Caco-2 (cell line): ENCODE data around the gene MEGF6. TPM values are rescaled to one million over a fixed set of nuclear protein-coding genes. Genes with fewer than 3 reads are reported as not detected.
"Not testable (repeated sequence)": the region's sequence is repeated elsewhere in the genome, so short reads cannot be mapped to it uniquely, and the experiment has no call there.

Source experiments
- BruUV-seq: library from RNA; stranded (reverse); fragments of 400-500 nt; replicated peaks from 2 replicates; lab custom pipeline; 2021; lab: Mats Ljungman, UMichigan
- CTCF ChIA-PET: fragments of 300-600 bp; sonication (Branson Sonifier 250); formaldehyde crosslinking; loops from one replicate; lab custom pipeline; 2022; ENCODE audit warnings: antibody characterized with exemption; lab: Charles Lee
- POLR2A ChIA-PET: fragments of 300-600 bp; sonication (Branson Sonifier 250); formaldehyde crosslinking; loops from one replicate; lab custom pipeline; 2022; ENCODE audit warnings: antibody characterized with exemption; lab: Charles Lee
- DNase-seq, 2 experiments: peaks; one replicate each; pipeline versions ENCODE4 v3.0.0 to v3.0.0-alpha.2; 2020 to 2022
- H3K27me3 ChIP-seq: replicated peaks from 2 replicates; pipeline ENCODE4 v1.6.0; 2011; ENCODE audit warnings: low read length; ENCODE audit not compliant: control insufficient read depth, insufficient read depth
- H3K36me3 ChIP-seq: 2 replicates; pipeline ENCODE4 v1.5.1; 2011; ENCODE audit warnings: low read length; ENCODE audit not compliant: control insufficient read depth, insufficient read depth
- H3K4me1 ChIP-seq: fragments of 250-450 bp; sonication (Bioruptor Pico); 2 replicates; pipeline ENCODE4 v1.5.1; 2020; ENCODE audit warnings: mild to moderate bottlenecking
- H3K4me3 ChIP-seq: 2 replicates; pipeline ENCODE4 v1.5.1; 2011; ENCODE audit warnings: low read depth, mild to moderate bottlenecking, control low read depth, low read length
- H3K9me3 ChIP-seq: fragments of 250-450 bp; sonication (Bioruptor Pico); 2 replicates; pipeline ENCODE4 v1.5.1; 2020; ENCODE audit warnings: mild to moderate bottlenecking, moderate library complexity
- H3K27ac Mint-ChIP-seq: one replicate; pipeline ENCODE4 v1.8.0; 2022; ENCODE audit warnings: mixed read lengths; ENCODE audit not compliant: unreplicated experiment
- H3K27me3 Mint-ChIP-seq: one replicate; pipeline ENCODE4 v1.8.0; 2022; ENCODE audit warnings: mixed read lengths; ENCODE audit not compliant: insufficient read depth, unreplicated experiment
- H3K36me3 Mint-ChIP-seq: one replicate; pipeline ENCODE4 v1.8.0; 2022; ENCODE audit warnings: mild to moderate bottlenecking, mixed read lengths; ENCODE audit not compliant: insufficient read depth, unreplicated experiment
- H3K4me1 Mint-ChIP-seq: one replicate; pipeline ENCODE4 v1.8.0; 2022; ENCODE audit warnings: low read depth, mixed read lengths; ENCODE audit not compliant: unreplicated experiment
- H3K4me3 Mint-ChIP-seq: one replicate; pipeline ENCODE4 v1.8.0; 2022; ENCODE audit warnings: mild to moderate bottlenecking, moderate library complexity, mixed read lengths; ENCODE audit not compliant: unreplicated experiment
- H3K9me3 Mint-ChIP-seq: one replicate; pipeline ENCODE4 v1.8.0; 2022; ENCODE audit warnings: mixed read lengths; ENCODE audit not compliant: unreplicated experiment
- intact Hi-C: fragments of 100-400 bp; cut with micrococcal nuclease; formaldehyde crosslinking; loops from one replicate; pipeline ENCODE4 v1.10.0; 2022; ENCODE audit not compliant: unreplicated experiment
- total RNA-seq: library from RNA; stranded (reverse); gene quantifications from 2 replicates; pipeline ENCODE4 v1.2.3, GENCODE V29; 2022
- TF ChIP-seq, protein P1 (sequence below), 2 experiments: fragments of 200-600 bp in 1 of 2; IDR thresholded peaks; 1 replicate in 1 of 2; 2 replicates in 1 of 2; pipeline versions ENCODE4 v1.5.1 to v1.8.0; 2011 to 2022; ENCODE audit warnings: antibody characterized with exemption in 1 of 2, control low read depth in 1 of 2, inconsistent platforms in 1 of 2, low read depth in 1 of 2, low read length in 1 of 2, mild to moderate bottlenecking in 1 of 2, moderate library complexity in 1 of 2; ENCODE audit not compliant: insufficient read depth in 1 of 2, severe bottlenecking in 1 of 2, unreplicated experiment in 1 of 2

MEGF6 gene
- total RNA-seq, 1 experiment from 2014 or later, result 13.3 TPM

DNA sequence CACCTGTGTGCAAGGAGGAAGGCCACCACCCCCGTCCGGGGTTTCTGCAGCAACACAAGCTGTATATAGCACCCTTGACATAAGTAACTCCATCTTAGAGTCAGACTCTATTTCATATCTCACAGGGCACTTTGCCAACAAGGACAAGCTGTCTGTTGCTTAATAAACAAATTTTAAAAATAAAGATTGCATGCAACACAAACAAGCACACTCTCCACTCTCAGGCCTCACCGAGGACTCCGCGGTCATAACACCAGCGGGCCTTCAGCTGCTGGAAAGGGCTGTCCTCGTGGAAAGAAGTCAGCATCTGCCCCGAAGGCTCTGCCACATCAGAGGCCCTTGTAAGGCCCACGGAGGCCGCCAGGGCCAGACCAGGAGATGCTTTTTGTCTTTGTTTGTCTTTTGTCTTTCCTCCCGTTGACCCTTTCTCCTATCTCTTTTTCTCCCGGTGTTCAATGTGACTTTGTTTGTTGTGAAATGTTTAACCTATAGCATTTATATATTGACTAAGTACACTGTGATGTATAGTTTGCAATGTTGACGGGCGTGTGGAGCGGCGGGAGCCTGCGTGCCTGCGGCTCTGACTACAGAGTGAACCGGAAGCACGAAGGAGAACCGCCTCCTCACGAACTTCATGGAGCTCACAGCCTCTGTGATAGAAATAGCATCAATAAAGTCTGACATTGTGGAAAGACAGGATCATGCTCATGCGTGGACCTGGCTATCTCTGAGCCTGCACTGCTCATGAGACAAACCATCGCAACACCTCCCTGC is 24.1 kb downstream of the MEGF6 start:
- DNase-seq, result peak in 1 of 2 experiments; percentile 27
- 0 out of 2 replicates have a peak, but pooled peaks cover 3% of the 10 kb centered on the region for H3K4me1 ChIP-seq
- Mint-ChIP-seq H3K27ac (no peak overlapping the region), H3K9me3 (no peaks in the 10 kb centered on the region), H3K36me3 (peaks cover 5% of the 10 kb centered on the region), H3K27me3 (no peaks in the 10 kb centered on the region), H3K4me3 (no peak overlapping the region), H3K4me1 (no peaks in the 10 kb centered on the region)
- H3K9me3 ChIP-seq, result no peaks in the 10 kb centered on the region; the same call in 1 of the 2 replicates
- no peaks in the 10 kb centered on the region for H3K36me3 ChIP-seq
- H3K4me3 ChIP-seq, result no peak overlapping the region
- TF ChIP-seq, protein P1, sequence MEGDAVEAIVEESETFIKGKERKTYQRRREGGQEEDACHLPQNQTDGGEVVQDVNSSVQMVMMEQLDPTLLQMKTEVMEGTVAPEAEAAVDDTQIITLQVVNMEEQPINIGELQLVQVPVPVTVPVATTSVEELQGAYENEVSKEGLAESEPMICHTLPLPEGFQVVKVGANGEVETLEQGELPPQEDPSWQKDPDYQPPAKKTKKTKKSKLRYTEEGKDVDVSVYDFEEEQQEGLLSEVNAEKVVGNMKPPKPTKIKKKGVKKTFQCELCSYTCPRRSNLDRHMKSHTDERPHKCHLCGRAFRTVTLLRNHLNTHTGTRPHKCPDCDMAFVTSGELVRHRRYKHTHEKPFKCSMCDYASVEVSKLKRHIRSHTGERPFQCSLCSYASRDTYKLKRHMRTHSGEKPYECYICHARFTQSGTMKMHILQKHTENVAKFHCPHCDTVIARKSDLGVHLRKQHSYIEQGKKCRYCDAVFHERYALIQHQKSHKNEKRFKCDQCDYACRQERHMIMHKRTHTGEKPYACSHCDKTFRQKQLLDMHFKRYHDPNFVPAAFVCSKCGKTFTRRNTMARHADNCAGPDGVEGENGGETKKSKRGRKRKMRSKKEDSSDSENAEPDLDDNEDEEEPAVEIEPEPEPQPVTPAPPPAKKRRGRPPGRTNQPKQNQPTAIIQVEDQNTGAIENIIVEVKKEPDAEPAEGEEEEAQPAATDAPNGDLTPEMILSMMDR (IDR thresholded peaks at IDR 0.05; ENCODE audit: insufficient read depth in 1 of 2, low read depth in 1 of 2, low read length in 1 of 2, severe bottlenecking in 1 of 2, unreplicated experiment in 1 of 2), result peak in 1 of 2 experiments; percentile 0
- no TSS peak for BruUV-seq
- POLR2A ChIA-PET, result interaction anchor here (0.5 kb wide), 1 partner anchor 126 kb away, joined by 3 read pairs; no protein-coding TSS in a partner anchor
- intact Hi-C loops, result loop anchor here (1.0 kb wide), 1 partner anchor 32 kb away; no protein-coding TSS in a partner anchor
- H3K27me3 ChIP-seq, result no peaks in the 10 kb centered on the region
- CTCF ChIA-PET, result interaction anchor here (0.7 to 2.9 kb wide), 5 partner anchors 20 to 134 kb away, joined by 3 to 35 read pairs (median 4); no protein-coding TSS in a partner anchor

DNA sequence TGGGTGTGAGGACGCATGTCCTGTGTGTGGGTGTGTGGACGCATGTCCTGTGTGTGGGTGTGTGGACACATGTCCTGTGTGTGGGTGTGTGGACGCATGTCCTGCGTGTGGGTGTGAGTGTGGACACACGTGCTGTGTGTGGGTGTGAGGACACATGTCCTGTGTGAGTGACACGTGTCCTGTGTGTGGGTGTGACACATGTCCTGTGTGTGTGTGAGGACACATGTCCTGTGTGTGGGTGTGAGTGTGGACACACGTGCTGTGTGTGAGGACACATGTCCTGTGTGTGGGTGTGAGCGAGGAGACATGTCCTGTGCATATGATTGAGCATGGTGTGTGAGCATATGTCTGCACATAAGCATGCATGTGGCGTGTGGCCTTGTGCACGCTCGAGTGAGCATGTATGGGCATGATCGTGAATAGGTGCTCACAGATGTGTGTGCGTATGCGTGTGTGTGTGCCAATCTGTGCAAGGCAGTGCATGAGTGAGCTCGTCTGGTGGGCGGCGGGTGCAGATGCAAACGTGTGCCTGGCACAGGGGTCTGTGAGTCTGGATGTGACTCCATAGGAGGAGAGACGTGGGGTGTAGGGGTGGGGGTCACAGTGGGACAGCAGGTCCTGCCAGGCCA is 25.3 kb downstream of the MEGF6 start:
- Histone ChIP-seq H3K36me3 (no peaks in the 10 kb centered on the region), H3K4me3 (no peak overlapping the region), H3K4me1 (0 out of 2 replicates have a peak, but pooled peaks cover 3% of the 10 kb centered on the region), H3K27me3 (no peaks in the 10 kb centered on the region), H3K9me3 (no peaks in the 10 kb centered on the region; the same call in 1 of the 2 replicates)
- ChIA-PET POLR2A (no interaction called here), CTCF (interaction anchor here (2.9 kb wide), 1 partner anchor 33 kb away, joined by 35 read pairs; no protein-coding TSS in a partner anchor)
- intact Hi-C loops, result no loop called here
- TF ChIP-seq, protein P1 (IDR thresholded peaks at IDR 0.05; ENCODE audit: insufficient read depth in 1 of 2, low read depth in 1 of 2, low read length in 1 of 2, severe bottlenecking in 1 of 2, unreplicated experiment in 1 of 2), result no peak
- no peak overlapping the region for H3K27ac Mint-ChIP-seq
- no peaks in the 10 kb centered on the region for H3K27me3 Mint-ChIP-seq
- no TSS peak for BruUV-seq
- no peak overlapping the region for H3K4me3 Mint-ChIP-seq
- no peaks in the 10 kb centered on the region for H3K9me3 Mint-ChIP-seq
- H3K36me3 Mint-ChIP-seq, result peaks cover 5% of the 10 kb centered on the region
- no peak for DNase-seq
- no peaks in the 10 kb centered on the region for H3K4me1 Mint-ChIP-seq

DNA sequence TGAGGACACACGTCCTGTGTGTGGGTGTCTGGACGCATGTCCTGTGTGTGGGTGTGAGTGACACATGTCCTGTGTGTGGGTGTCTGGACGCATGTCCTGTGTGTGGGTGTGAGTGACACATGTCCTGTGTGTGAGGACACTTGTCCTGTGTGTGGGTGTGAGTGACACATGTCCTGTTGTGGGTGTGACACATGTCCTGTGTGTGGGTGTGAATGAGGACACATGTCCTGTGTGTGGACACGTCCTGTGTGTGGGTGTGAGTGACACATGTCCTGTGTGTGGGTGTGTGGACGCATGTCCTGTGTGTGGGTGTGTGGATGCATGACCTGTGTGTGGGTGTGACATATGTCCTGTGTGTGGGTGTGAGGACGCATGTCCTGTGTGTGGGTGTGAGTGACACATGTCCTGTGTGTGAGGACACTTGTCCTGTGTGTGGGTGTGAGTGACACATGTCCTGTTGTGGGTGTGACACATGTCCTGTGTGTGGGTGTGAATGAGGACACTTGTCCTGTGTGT is 25.9 kb downstream of the MEGF6 start:
- H3K36me3 Mint-ChIP-seq, H3K4me1 Mint-ChIP-seq, H3K9me3 ChIP-seq, intact Hi-C loops, DNase-seq, H3K4me3 Mint-ChIP-seq, CTCF ChIA-PET, H3K4me3 ChIP-seq, BruUV-seq, H3K36me3 ChIP-seq, H3K27me3 ChIP-seq, H3K4me1 ChIP-seq, H3K9me3 Mint-ChIP-seq, POLR2A ChIA-PET, H3K27me3 Mint-ChIP-seq, H3K27ac Mint-ChIP-seq: not testable (repeated sequence)
